Esophagus (tissue), 2 donors: Measurements from ENCODE around the gene PARD6B. TPM values are rescaled to one million over a fixed set of nuclear protein-coding genes. Genes with fewer than 3 reads are reported as not detected.

Source experiments
- H3K27ac ChIP-seq, 2 donors: one replicate each; pipeline ENCODE4 v1.5.1; 2013; ENCODE audit warnings: low read depth in 2 of 2, mild to moderate bottlenecking in 2 of 2, inconsistent platforms in 1 of 2, low read length in 1 of 2, moderate library complexity in 1 of 2
- H3K27me3 ChIP-seq, 2 donors: one replicate each; pipeline ENCODE4 v1.6.1; 2013; ENCODE audit warnings: low read length in 2 of 2, control low read depth in 1 of 2, mild to moderate bottlenecking in 1 of 2; ENCODE audit not compliant: insufficient read depth in 2 of 2, control insufficient read depth in 1 of 2
- H3K36me3 ChIP-seq, 2 donors: one replicate each; pipeline ENCODE4 v1.6.1; 2013; ENCODE audit warnings: low read length in 1 of 2; ENCODE audit not compliant: control insufficient read depth in 2 of 2, insufficient read depth in 2 of 2
- H3K4me1 ChIP-seq, 2 donors: one replicate each; pipeline ENCODE4 v1.6.1; 2013; ENCODE audit warnings: low read length in 1 of 2; ENCODE audit not compliant: control insufficient read depth in 2 of 2, insufficient read depth in 2 of 2
- H3K4me3 ChIP-seq, 2 donors: one replicate each; pipeline ENCODE4 v1.5.1; 2013; ENCODE audit warnings: low read length in 2 of 2, mild to moderate bottlenecking in 2 of 2, low read depth in 1 of 2, moderate library complexity in 1 of 2
- H3K9me3 ChIP-seq, 2 donors: one replicate each; pipeline ENCODE4 v1.6.1; 2013; ENCODE audit warnings: mild to moderate bottlenecking in 2 of 2, low read depth in 1 of 2, low read length in 1 of 2, moderate library complexity in 1 of 2; ENCODE audit not compliant: control insufficient read depth in 2 of 2, insufficient read depth in 1 of 2
- WGBS, 2 donors: extraction: QIAGEN DNeasy Blood & Tissue Kit; methylation state at CpG; one replicate each; pipeline ENCODE4 v1.1.7; 2013; 5-methylcytosine and 5-hydroxymethylcytosine counted together
- polyA plus RNA-seq, 2 donors: library from polyadenylated mRNA; stranded (reverse); fragments of 200-250 nt; gene quantifications; one replicate each; pipeline ENCODE4 v1.2.3, GENCODE V29; 2013
- donor health status: healthy with polysubstance abuse.
- donor health status: Bipolar disorder and iron deficiency.

PARD6B gene
- 1 to 10 TPM; 1.6 to 6.5 TPM for polyA plus RNA-seq

DNA sequence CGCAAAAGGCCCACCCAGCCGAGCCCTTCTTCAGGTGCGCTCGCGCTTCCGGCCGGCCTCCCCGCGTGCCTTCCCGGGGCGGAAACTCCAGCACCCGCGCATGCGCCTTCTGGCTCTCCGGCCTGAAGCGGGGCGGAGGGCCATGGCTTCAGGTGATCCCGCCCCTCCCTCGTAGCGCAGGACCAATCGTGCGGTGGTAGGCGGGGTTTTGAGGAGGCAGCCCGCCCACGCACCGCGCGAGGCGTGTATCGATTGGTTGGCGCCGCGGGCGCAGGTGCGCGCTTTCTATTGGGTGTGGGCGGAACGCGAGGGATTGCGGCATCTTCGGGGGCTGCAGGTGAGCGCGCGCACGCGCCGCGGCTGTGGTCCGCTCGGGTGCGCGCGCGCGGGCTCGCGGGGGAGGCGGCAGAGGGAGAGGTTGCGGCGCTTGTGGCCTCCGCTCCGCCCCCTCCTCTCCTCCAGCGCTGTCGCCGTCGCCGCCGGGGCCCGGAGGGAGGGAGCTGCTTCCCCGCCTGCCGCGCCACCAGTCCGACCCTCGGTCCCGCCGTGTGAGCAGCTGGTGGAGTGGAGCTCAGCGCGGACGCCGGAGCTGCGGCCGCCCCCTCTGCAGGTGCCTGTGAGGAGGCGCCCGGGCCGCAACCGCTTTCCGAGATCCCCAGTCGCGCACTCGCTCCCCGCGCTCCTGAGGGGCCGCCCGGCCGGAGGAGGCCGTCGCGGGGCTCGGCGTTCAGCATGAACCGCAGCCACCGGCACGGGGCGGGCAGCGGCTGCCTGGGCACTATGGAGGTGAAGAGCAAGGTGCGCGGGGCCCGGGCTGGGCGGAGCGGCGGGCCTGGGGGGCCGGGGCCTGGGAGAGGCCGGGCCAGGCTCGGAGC, at the start of gene PARD6B:
PARD6B (plus strand) TSS at position 526 of the 875 bp plus-strand sequence; CDS start at position 733, 207 bp downstream.
- WGBS, 2 donors, result 0 to 1% methylated on average over 83 to 114 of the region's 114 CpGs
- Histone ChIP-seq H3K4me1 (peaks cover 0 to 6% of the 10 kb centered on the region in 2 donors), H3K4me3 (peak within 1 kb of the TSS; percentile 92 to 94), H3K27me3 (no peaks in the 10 kb centered on the region), H3K9me3 (no peaks in the 10 kb centered on the region), H3K27ac (peak within 1 kb of the TSS; percentile 91 to 92), H3K36me3 (no peaks in the 10 kb centered on the region)

DNA sequence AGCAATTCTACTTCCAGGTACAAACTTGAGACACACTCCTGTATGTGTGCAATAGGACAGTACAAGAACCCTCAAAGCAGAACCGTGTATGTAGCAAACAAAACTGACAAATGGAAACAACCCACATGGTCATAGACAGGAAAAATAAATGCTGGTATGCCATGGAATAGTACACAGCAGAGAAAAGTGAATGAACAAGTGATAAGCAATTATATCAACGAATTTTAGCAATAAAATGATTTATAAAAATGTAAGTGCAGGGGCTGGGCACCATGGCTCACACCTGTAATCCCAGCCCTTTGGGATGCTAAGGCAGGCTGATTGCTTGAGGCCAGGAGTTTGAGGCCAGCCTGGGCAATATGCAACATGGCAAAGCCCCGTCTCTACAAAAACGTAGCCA, 49.3 kb upstream of the PARD6B start:
- Histone ChIP-seq H3K36me3 (no peaks in the 10 kb centered on the region), H3K4me3 (no peak overlapping the region), H3K27me3 (no peaks in the 10 kb centered on the region), H3K4me1 (no peaks in the 10 kb centered on the region), H3K27ac (no peak overlapping the region), H3K9me3 (no peaks in the 10 kb centered on the region)
- WGBS, 2 donors, result 79 to 81% methylated on average over 4 of the region's 4 CpGs

DNA sequence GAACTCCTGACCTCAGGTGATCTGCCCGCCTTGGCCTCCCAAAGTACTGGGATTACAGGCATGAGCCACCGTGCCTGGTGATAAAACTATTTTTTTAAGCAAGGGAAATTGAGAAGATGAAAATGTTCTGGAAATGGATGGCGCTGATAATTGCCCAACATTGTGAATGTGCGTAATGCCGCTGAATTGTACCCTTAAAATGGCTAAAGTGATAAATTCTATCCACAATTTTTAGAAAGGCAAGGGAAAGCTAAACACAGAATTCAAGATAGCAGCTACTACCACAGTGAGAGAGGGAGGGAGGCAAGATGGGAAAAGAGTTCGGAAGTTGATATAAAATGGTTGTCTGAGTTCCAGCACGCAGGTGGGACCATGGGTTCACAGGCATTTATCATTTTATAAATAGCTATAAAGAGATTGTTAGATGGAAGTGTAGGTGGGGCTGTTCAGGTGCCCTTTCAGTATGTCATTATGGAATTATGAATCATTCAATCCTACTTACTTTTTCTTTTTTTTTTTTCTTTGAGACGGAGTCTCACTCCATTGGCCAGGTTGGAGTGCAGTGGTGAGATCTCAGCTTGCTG, 48.3 kb upstream of the PARD6B start:
- no peaks in the 10 kb centered on the region for H3K36me3 ChIP-seq
- no peaks in the 10 kb centered on the region for H3K27me3 ChIP-seq
- H3K27ac ChIP-seq, result no peak overlapping the region
- no peaks in the 10 kb centered on the region for H3K4me1 ChIP-seq
- no peaks in the 10 kb centered on the region for H3K9me3 ChIP-seq
- no peak overlapping the region for H3K4me3 ChIP-seq
- WGBS, 2 donors, result 72 to 90% methylated on average over 7 to 8 of the region's 8 CpGs

DNA sequence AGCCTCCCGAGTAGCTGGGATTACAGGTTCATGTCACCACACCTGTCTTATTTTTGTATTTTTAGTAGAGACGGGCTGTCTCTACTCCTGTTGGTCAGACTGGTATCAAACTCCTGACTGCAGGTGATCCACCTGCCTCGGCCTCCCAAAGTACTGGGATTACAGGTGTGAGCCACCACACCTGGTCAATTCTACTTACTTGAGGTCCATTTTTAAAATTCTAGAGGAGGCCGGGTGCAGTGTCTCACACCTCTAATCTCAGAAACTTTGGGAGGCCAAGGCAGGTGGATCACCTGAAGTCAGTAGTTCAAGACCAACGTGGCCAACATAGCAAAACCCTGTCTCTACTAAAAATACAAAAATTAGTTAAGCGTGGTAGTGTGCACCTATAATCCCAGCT, 47.8 kb upstream of the PARD6B start:
- WGBS, 2 donors, result 88 to 95% methylated on average over 6 of the region's 6 CpGs
- no peaks in the 10 kb centered on the region for H3K36me3 ChIP-seq
- no peaks in the 10 kb centered on the region for H3K9me3 ChIP-seq
- H3K27ac ChIP-seq, result no peak overlapping the region
- no peaks in the 10 kb centered on the region for H3K4me1 ChIP-seq
- no peak overlapping the region for H3K4me3 ChIP-seq
- no peaks in the 10 kb centered on the region for H3K27me3 ChIP-seq

- Histone ChIP-seq H3K4me3 (no peak overlapping the region), H3K36me3 (no peaks in the 10 kb centered on the region), H3K9me3 (no peaks in the 10 kb centered on the region), H3K27ac (no peak overlapping the region), H3K27me3 (no peaks in the 10 kb centered on the region), H3K4me1 (peaks cover 3 to 4% of the 10 kb centered on the region in 2 donors)
- WGBS, 2 donors, result 81 to 89% methylated on average over 10 of the region's 10 CpGs
Observed at GRCh38 chr20:50686821-50687220, 44.6 kb upstream of the PARD6B start.

- H3K27ac ChIP-seq, result no peak overlapping the region
- H3K27me3 ChIP-seq, result no peaks in the 10 kb centered on the region
- peaks cover 3 to 4% of the 10 kb centered on the region in 2 donors for H3K4me1 ChIP-seq
- no peak overlapping the region for H3K4me3 ChIP-seq
- WGBS, 2 donors, result 84 to 87% methylated on average over 8 of the region's 8 CpGs
- H3K36me3 ChIP-seq, result no peaks in the 10 kb centered on the region
- H3K9me3 ChIP-seq, result no peaks in the 10 kb centered on the region
Observed at GRCh38 chr20:50688256-50688975, 43.0 kb upstream of the PARD6B start.

DNA sequence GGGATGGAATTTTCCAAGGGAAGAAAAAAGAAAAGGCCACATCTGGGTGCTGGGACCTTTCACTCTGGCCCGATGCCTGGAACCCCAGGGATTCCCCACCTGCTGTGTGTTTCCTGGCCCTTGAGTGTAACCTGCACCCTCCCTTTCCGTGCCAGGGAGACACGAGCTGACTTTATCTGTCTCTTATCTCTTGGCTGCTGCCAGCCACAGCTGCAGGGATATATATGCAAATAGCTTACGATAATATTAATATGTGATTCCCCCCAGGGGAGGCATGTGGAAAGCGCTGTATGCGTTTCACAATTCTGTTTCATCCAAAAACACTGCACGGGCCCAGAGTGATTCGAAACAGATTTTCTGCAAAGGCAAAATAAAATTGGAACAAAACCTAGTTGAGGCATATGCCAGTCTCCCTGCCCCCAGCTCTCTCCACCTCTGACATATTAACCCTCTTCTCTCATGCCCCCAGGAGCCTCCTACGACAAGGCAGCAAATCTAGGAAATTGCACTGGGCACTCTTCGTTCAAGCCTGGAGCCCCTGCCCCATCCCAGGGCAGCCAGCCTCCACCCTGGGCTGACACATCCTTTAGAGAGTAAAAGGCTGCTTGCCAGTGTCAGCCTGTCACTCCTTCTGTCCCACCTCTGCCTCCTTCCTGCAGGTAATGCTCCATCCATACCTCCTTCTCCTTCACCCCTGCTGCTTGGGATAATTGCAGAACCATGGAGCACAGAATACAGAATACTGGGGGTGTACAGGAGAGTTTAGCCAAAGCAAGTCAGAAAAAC, 41.3 kb upstream of the PARD6B start:
- Histone ChIP-seq H3K4me1 (peaks cover 3 to 4% of the 10 kb centered on the region in 2 donors), H3K36me3 (no peaks in the 10 kb centered on the region), H3K27me3 (no peaks in the 10 kb centered on the region), H3K4me3 (peak overlapping the region in 1 of 2 donors; percentile 21), H3K9me3 (no peaks in the 10 kb centered on the region), H3K27ac (peak overlapping the region in 1 of 2 donors; percentile 19)
- WGBS, 2 donors, result 31 to 41% methylated on average over 10 of the region's 10 CpGs

- Histone ChIP-seq H3K4me3 (peak within 1 kb of the TSS; percentile 15 to 30), H3K27me3 (no peaks in the 10 kb centered on the region), H3K9me3 (no peaks in the 10 kb centered on the region), H3K4me1 (peaks cover 3 to 4% of the 10 kb centered on the region in 2 donors), H3K27ac (peak within 1 kb of the TSS; percentile 4 to 34), H3K36me3 (no peaks in the 10 kb centered on the region)
- WGBS, 2 donors, result 30 to 34% methylated on average over 42 of the region's 42 CpGs
Observed at GRCh38 chr20:50690650-50691572, 40.5 kb upstream of the PARD6B start, which contains the start of gene RIPOR3. RIPOR3 (minus strand) TSS chr20:50691542; CDS start chr20:50691128, 414 bp downstream.
